HuH-7.5 (cell line): ENCODE data around the gene MGME1.

Experiments used
- DNase-seq: peaks from one replicate; pipeline ENCODE4 v3.0.0; 2011; ENCODE audit warnings: low spot score

Gene MGME1

GRCh38 chr20:17968366-17969277 lies at the start of gene MGME1, which contains the start of gene SNX5:
TSS of gene MGME1 (plus strand) at chr20:17969018. CDS start at chr20:17969860, 842 bp downstream.
TSS of gene SNX5 (minus strand) at chr20:17968794. CDS start at chr20:17968425, 369 bp downstream.
- peak; percentile 97 for DNase-seq

GRCh38 chr20:17919149-17919548 lies 49.7 kb upstream of the MGME1 start:
- no peak for DNase-seq

DNA sequence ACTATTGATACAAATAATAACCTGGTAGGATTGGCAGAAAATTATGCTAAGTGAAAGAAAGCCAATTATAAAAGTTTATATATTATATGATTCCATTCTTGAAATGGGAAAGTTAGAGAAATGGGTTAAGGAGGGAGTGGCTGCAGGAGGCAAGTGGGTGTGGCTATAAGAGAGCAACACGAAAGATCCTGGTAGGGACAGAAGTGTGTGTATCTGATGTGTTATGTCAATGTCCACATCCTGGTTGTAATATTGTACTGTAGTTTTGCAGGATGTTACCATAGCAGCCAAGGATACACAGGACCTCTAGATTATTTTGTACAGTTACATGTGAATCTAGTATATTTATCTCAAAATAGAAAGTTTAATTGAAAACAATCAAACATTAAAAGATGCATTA lies 47.0 kb upstream of the MGME1 start:
- no peak for DNase-seq

GRCh38 chr20:17925141-17925939 lies 43.5 kb upstream of the MGME1 start:
- DNase-seq = no peak

GRCh38 chr20:17925940-17926300 lies 42.9 kb upstream of the MGME1 start:
- no peak for DNase-seq

GRCh38 chr20:17928211-17928611 lies 40.6 kb upstream of the MGME1 start:
- no peak for DNase-seq

DNA sequence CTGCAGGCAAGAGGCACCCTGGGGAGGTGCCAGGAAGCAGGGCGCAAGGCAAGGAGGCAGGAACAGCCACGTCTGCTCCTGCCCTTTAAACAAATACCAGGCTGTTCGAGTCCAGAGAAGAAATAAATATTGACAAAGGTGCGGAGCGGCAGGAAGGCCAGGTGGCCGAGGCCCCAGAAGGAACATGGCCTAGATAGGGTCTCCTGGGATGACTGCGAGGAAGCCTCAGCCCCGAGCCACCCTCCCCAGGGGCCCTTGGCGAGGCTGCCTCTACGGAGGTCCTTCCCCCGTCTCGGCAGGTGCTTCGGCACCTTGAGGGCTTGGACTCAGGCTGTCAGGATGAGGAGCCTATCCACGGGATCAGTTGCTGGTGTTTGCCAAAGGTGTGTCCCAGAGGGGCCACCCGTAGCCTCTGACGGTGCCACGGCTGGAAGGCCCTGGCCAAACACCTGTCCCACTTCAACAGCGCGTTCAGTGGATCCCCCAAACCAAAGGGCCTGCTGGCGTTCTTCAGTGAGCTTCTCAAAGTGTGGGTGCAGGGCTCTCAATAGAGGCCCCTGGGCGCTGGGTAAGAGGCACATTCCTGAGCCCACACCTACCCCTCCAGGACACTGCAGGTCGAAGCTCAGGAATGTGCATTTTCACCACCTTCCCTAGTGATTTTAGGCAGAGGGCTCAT lies 40.0 kb upstream of the MGME1 start:
- DNase-seq = no peak

GRCh38 chr20:17931513-17931912 lies 37.3 kb upstream of the MGME1 start:
- DNase-seq = no peak

- no peak for DNase-seq
Measured at GRCh38 chr20:17932396-17932795, 36.4 kb upstream of the MGME1 start.

GRCh38 chr20:17933121-17933520 lies 35.7 kb upstream of the MGME1 start:
- no peak for DNase-seq

DNA sequence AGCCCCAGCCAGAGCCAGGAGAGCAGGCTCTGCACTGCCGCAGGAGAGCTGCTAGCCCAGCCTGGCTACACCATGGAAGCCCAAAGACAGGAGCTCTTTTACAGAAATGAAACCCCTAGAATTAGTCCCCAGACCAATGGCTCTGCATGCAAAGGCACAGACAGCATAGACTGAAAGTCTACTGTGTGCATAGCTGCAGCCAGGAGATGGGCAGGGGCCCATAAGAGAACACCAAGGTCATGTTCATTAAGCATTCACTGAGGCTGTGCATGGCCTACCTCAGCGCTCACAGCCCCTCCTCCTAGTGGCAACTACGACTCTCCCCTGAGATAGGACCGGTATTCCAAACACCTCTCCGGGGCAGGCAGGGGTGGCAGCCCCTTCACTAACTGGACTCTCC lies 35.1 kb upstream of the MGME1 start:
- no peak for DNase-seq

DNA sequence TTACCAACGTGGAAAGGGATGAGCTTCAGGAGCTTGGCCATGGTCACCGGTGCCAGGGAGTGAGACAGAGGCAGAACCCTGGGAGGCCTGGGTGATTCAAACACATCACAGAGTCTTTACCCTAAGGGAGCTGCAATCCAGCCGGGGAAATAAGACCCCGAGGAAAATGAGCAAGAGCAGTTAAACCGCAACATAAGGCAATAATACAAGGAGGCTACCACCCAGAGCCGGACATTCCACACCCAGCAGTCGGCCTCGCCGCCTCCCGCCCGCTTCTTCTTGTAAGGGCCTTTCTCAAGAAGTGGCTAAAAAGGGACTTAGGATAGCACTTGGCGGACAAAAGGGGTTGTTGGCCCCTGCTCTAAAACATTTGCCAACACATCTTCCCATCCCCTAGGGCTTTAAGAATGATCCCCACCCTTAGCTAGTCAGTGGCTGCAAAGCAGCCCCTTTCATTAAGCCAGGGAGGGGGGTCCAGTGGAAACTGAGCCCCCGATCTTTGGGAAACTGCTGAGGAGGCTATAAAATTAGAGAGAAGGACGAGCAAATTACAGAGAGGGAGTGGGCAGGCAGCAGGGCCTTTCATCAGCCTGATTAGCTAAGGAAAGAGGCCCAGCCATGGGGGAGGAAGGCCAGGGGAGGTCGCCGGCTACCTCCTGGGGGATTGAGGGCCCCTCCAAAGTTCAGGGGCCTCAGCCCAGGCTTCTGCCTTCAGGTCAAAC lies 34.5 kb upstream of the MGME1 start:
- DNase-seq = no peak

DNA sequence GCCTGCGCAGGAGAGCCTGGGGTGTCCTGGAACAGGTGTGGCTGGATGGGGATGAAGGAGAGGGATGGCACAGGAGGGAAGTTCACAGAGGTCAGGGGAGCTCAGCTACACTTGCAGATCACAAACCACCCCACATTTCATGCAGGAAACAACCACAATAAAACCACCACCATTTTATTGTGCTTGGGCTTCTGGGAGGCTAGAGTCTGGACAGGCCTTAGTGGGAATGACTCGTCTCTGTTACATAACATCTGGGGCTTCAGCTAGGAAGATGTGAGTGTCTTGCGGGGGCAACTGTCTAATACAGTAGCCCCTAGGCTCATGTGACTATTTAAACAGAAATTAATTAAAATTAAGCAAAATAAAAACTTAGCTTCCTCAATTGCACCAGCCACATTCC lies 33.6 kb upstream of the MGME1 start:
- DNase-seq = no peak

DNA sequence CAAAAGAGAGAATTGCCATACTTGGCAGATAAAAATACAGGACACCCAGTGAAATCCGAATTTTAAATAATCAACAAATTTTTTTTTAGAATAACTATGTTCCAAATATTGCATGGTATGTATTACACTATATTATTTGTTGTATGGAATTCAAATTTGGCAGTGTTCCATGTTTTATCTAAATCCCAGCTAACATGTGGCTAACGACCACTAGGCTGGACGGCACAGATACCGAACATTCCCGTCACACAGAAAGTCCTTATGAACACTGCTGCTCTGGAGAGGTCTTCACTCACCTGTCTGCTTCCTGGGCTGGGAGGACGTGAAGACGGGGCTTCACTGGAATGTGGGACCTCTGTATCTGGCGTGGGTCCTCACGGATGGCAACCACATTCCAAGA lies 33.1 kb upstream of the MGME1 start:
- DNase-seq = no peak

- no peak for DNase-seq
Measured at GRCh38 chr20:17936286-17936760, 32.5 kb upstream of the MGME1 start.

- DNase-seq = no peak
Measured at GRCh38 chr20:17936761-17937732, 31.8 kb upstream of the MGME1 start.

- peak; percentile 80 for DNase-seq
Measured at GRCh38 chr20:17938871-17939619, 29.8 kb upstream of the MGME1 start.

- DNase-seq = no peak
Measured at GRCh38 chr20:17939622-17940223, 29.1 kb upstream of the MGME1 start.
